Stomach (tissue), 9 donors: ENCODE results near the gene CCDC186. TPM values are rescaled to one million over a fixed set of nuclear protein-coding genes. Genes with fewer than 3 reads are reported as not detected.

Experiments used
- DNase-seq, 2 donors: peaks; one replicate each; pipeline versions ENCODE4 v3.0.0 to v3.0.0-alpha.2; 2013 to 2019
- H3K27ac ChIP-seq, 5 donors: fragments of 200-600 bp in 4 of 5; sonication (generic) in 4 of 5; one replicate each; pipeline ENCODE4 v1.5.1; 2013 to 2019; ENCODE audit warnings: mild to moderate bottlenecking in 1 of 5, moderate library complexity in 1 of 5
- H3K27me3 ChIP-seq, 3 donors: fragments of 200-600 bp; sonication (generic); one replicate each; pipeline ENCODE4 v1.5.1; 2017 to 2019; ENCODE audit warnings: mixed run types in 1 of 3
- H3K36me3 ChIP-seq, 4 donors: fragments of 200-600 bp; sonication (generic); 1 replicate in 3 of 4; 2 replicates in 1 of 4; pipeline ENCODE4 v1.5.1; 2016 to 2019
- H3K4me1 ChIP-seq, 4 donors: fragments of 200-600 bp; sonication (generic); one replicate each; pipeline ENCODE4 v1.5.1; 2016 to 2019
- H3K4me3 ChIP-seq, 4 donors: fragments of 200-600 bp; sonication (generic) in 3 of 4; one replicate each; pipeline ENCODE4 v1.5.1; 2016 to 2019; ENCODE audit warnings: mild to moderate bottlenecking in 1 of 4
- H3K9me3 ChIP-seq, 4 donors: fragments of 200-600 bp; sonication (generic); one replicate each; pipeline ENCODE4 v1.5.1; 2016 to 2019
- EP300 ChIP-seq: sonication (generic); formaldehyde crosslinking; IDR thresholded peaks from one replicate; pipeline ENCODE4 v1.6.1; 2017; ENCODE audit warnings: antibody characterized with exemption
- POLR2A ChIP-seq, 4 donors: fragments of 450-650 bp; IDR thresholded peaks; one replicate each; pipeline ENCODE4 v1.6.1; 2016; ENCODE audit warnings: antibody characterized with exemption in 4 of 4, control low read depth in 2 of 4, mild to moderate bottlenecking in 1 of 4, moderate library complexity in 1 of 4
- POLR2AphosphoS5 ChIP-seq, 3 donors: sonication (generic); formaldehyde crosslinking; IDR thresholded peaks; one replicate each; pipeline ENCODE4 v1.6.1; 2016; ENCODE audit warnings: antibody characterized with exemption in 3 of 3
- WGBS, 5 donors: extraction: QIAGEN DNeasy Blood & Tissue Kit in 3 of 5; methylation state at CpG; one replicate each; pipeline versions ENCODE4 v1.1.5 to v1.1.7; 2013 to 2018; 5-methylcytosine and 5-hydroxymethylcytosine counted together
- intact Hi-C: fragments of 100-400 bp; cut with DNase I; formaldehyde crosslinking; loops from one replicate; pipeline ENCODE4 v1.15.1; 2023; ENCODE audit warnings: low total_unique reads
- polyA plus RNA-seq, 3 donors: library from polyadenylated mRNA; stranded (reverse); fragments of 200-250 nt; gene quantifications; one replicate each; pipeline ENCODE4 v1.2.3, GENCODE V29; 2013
- total RNA-seq, 5 donors: library from RNA; depleted of rRNA; stranded (reverse); fragments of >200 nt; gene quantifications; one replicate each; pipeline versions ENCODE4 v1.1.0 to v1.2.3, GENCODE V29; 2014 to 2016
- TF ChIP-seq, protein P1 (sequence below), 7 experiments: fragments of 450-650 bp in 4 of 7; fragments of 200-600 bp in 3 of 7; sonication (generic) in 3 of 7; IDR thresholded peaks; one replicate each; pipeline ENCODE4 v1.5.1; 2016 to 2019; ENCODE audit warnings: antibody characterized with exemption in 7 of 7, control low read depth in 2 of 7, mild to moderate bottlenecking in 1 of 7
- donor health status: healthy with polysubstance abuse.
- donor health status: Bipolar disorder and iron deficiency.
- donor health status: healthy.

CCDC186 gene
- total and polyA plus RNA-seq, 8 donors: 4.7 to 74.5 (median 22.1) TPM

DNA sequence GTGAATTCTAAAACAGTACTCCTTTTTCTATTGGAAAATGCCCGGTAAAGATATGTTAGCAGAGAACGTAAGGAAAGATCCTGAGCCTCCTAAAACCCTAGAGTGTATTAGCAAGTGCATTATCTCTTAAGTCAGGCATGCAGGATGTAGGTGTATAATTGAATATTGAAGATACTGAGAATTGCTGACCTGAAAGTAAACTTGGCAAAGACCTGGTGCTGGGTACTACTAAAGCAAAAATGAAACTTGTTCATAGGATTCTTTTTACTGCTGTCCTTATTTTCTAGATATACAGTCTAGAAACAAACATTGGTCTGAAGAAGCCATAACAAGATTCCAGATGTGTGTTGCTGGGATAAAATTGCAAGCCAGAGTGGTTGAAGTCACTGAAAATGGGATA lies 46.3 kb upstream of the CCDC186 start:
- H3K27ac ChIP-seq: no peak overlapping the region
- H3K4me1 ChIP-seq: no peaks in the 10 kb centered on the region
- H3K4me3 ChIP-seq: no peak overlapping the region
- no peaks in the 10 kb centered on the region for H3K9me3 ChIP-seq
- WGBS, 5 donors: 59 to 82% (median 78%) methylated on average over 2 of the region's 2 CpGs
- DNase-seq: no peak
- peaks cover 0 to 10% (median 0%) of the 10 kb centered on the region in 3 donors for H3K27me3 ChIP-seq
- H3K36me3 ChIP-seq: no peaks in the 10 kb centered on the region
- TF ChIP-seq POLR2AphosphoS5 (IDR thresholded peaks at IDR 0.05) (no peak), POLR2A (IDR thresholded peaks at IDR 0.05) (no peak), EP300 (no peak)
- TF ChIP-seq, protein P1, sequence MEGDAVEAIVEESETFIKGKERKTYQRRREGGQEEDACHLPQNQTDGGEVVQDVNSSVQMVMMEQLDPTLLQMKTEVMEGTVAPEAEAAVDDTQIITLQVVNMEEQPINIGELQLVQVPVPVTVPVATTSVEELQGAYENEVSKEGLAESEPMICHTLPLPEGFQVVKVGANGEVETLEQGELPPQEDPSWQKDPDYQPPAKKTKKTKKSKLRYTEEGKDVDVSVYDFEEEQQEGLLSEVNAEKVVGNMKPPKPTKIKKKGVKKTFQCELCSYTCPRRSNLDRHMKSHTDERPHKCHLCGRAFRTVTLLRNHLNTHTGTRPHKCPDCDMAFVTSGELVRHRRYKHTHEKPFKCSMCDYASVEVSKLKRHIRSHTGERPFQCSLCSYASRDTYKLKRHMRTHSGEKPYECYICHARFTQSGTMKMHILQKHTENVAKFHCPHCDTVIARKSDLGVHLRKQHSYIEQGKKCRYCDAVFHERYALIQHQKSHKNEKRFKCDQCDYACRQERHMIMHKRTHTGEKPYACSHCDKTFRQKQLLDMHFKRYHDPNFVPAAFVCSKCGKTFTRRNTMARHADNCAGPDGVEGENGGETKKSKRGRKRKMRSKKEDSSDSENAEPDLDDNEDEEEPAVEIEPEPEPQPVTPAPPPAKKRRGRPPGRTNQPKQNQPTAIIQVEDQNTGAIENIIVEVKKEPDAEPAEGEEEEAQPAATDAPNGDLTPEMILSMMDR (IDR thresholded peaks at IDR 0.05): no peak
- intact Hi-C loops: no loop called here

DNA sequence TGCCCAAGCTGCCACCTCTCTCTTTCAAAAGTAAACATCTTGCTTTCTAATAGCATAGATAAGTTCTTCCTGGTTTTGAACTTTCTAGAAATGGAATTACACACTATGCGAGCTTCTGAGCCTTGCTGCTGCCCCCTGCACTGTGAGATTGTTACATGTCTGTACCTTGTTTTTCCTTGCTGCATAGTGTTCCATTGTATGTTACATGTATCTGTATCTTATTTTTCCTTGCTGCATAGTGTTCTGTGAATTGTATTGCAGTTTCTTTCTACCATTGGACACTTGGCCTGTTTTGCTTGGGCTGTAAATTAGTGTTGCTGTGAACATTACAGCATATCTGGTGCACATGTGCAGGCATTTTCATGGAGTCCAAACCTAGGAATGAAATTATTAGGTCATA lies 41.0 kb upstream of the CCDC186 start:
- H3K36me3 ChIP-seq: no peaks in the 10 kb centered on the region
- no peak overlapping the region for H3K27ac ChIP-seq
- no peak overlapping the region for H3K4me3 ChIP-seq
- no peaks in the 10 kb centered on the region for H3K4me1 ChIP-seq
- 72 to 77% (median 73%) methylated on average over 1 of the region's 1 CpG for WGBS, 5 donors
- intact Hi-C loops: no loop called here
- no peaks in the 10 kb centered on the region for H3K9me3 ChIP-seq
- TF ChIP-seq POLR2AphosphoS5 (IDR thresholded peaks at IDR 0.05) (no peak), POLR2A (IDR thresholded peaks at IDR 0.05) (no peak)
- TF ChIP-seq, protein P1 (IDR thresholded peaks at IDR 0.05): no peak
- no peak for DNase-seq
- no peaks in the 10 kb centered on the region for H3K27me3 ChIP-seq

DNA sequence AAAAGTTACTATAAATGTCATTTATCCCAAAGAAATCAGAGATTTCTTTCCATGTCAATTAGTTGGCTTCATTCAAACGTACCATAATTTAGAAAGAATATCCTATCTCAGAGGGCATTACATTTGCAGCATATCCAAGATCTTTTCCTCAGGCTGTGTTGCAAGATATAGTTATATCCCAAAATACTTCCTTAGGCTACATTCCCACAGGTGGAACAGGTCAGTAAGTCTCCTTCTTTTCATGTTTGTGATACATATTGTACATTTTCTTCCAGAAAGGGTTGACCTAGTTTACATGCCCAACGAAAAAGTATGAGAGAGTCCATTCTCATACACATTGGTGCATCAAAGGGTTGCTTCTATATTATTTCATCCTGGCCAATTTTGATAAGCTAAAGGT lies 38.1 kb upstream of the CCDC186 start:
- DNase-seq: no peak
- H3K27ac ChIP-seq: no peak overlapping the region
- no peaks in the 10 kb centered on the region for H3K36me3 ChIP-seq
- no peaks in the 10 kb centered on the region for H3K9me3 ChIP-seq
- intact Hi-C loops: no loop called here
- WGBS, 5 donors: 77 to 90% (median 81%) methylated on average over 2 of the region's 2 CpGs
- no peak for TF ChIP-seq EP300
- TF ChIP-seq, protein P1 (IDR thresholded peaks at IDR 0.05): no peak
- TF ChIP-seq POLR2A (IDR thresholded peaks at IDR 0.05): no peak
- no peak for TF ChIP-seq POLR2AphosphoS5 (IDR thresholded peaks at IDR 0.05)
- no peak overlapping the region for H3K4me3 ChIP-seq
- H3K27me3 ChIP-seq: no peaks in the 10 kb centered on the region
- no peaks in the 10 kb centered on the region for H3K4me1 ChIP-seq

DNA sequence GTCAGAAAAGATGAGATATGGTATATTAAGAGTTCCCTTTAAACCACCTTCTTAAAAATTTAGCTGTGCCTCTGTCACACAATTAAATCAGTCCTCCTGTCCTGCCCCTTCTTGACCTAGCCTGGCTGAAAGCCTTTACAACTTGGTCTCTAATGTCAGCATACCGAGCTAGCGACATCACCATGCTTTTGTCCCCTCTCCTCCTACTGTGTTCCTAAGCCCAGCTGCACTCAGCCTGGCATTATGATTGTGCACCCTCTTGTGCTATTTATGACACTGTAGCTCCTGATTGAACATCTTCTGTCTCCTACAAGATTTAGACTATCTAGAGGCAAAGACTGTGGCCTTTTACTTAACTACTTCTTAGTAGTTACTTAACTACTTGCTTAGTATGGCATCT lies 34.3 kb upstream of the CCDC186 start:
- H3K9me3 ChIP-seq: no peaks in the 10 kb centered on the region
- WGBS, 5 donors: 91 to 100% (median 97%) methylated on average over 2 of the region's 2 CpGs

More for the DNA sequence above, 34.3 kb upstream of the CCDC186 start:
- TF ChIP-seq EP300: no peak
- TF ChIP-seq POLR2AphosphoS5 (IDR thresholded peaks at IDR 0.05): no peak
- TF ChIP-seq POLR2A (IDR thresholded peaks at IDR 0.05): no peak
- TF ChIP-seq, protein P1 (IDR thresholded peaks at IDR 0.05): no peak
- H3K4me1 ChIP-seq: peaks cover 0 to 4% (median 0%) of the 10 kb centered on the region in 4 donors
- no peaks in the 10 kb centered on the region for H3K27me3 ChIP-seq
- no peak for DNase-seq
- H3K4me3 ChIP-seq: no peak overlapping the region
- no peak overlapping the region for H3K27ac ChIP-seq
- intact Hi-C loops: no loop called here
- no peaks in the 10 kb centered on the region for H3K36me3 ChIP-seq
